ENCODE measurements around the gene CHD2. TPM values are rescaled to one million over a fixed set of nuclear protein-coding genes. Genes with fewer than 3 reads are reported as not detected.

CHD2 gene
- total and polyA plus RNA-seq, 2 donors (not counting 3 experiments of a cell fraction or from before 2014, with no cell fraction given), result 53.8 to 97.9 TPM

GRCh38 chr15:92952458-92952850, 52.3 kb downstream of the CHD2 start:
- dilution Hi-C loops (cut with MboI; ENCODE audit: extremely low pct_ligation_motif_present, low sequenced_read_pairs), result no loop called here
- FAIRE-seq (no peak), DNase-seq (ENCODE audit: low read depth, low spot score) (no peak)
- Histone ChIP-seq H3K9me3 (replicated peaks; ENCODE audit: control insufficient read depth, insufficient read depth, low read length) (peaks cover 8% of the 10 kb centered on the region), H3K9me1 (replicated peaks; ENCODE audit: control insufficient read depth, extremely low read depth, insufficient read depth, low read length) (no peaks in the 10 kb centered on the region), H3K27ac (ENCODE audit: insufficient read depth, low read depth, low read length) (no peak overlapping the region), H2AFZ (ENCODE audit: low read depth, low read length) (no peak overlapping the region), H3K36me3 (ENCODE audit: control insufficient read depth in 2 of 2, extremely low read depth in 1 of 2, insufficient read depth in 2 of 2, low read length in 2 of 2) (peaks cover 37 to 75% of the 10 kb centered on the region in 2 experiments), H3K27me3 (ENCODE audit: control insufficient read depth in 2 of 2, insufficient read depth in 2 of 2, low read length in 2 of 2) (no peaks in the 10 kb centered on the region), H3K9ac (replicated peaks; ENCODE audit: extremely low read depth, insufficient read depth, low read length) (no peak overlapping the region), H4K20me1 (replicated peaks; ENCODE audit: control insufficient read depth, extremely low read depth, insufficient read depth, low read length) (peaks cover 2% of the 10 kb centered on the region), H3K4me2 (ENCODE audit: insufficient read depth, low read length) (no peak overlapping the region), H3K4me1 (ENCODE audit: control insufficient read depth, extremely low read depth, insufficient read depth, low read length) (peaks cover 2% of the 10 kb centered on the region), H3K4me3 (replicated peaks in 1 of 3; ENCODE audit: insufficient read depth in 1 of 3, low read depth in 1 of 3, low read length in 3 of 3) (no peak overlapping the region), H3K79me2 (ENCODE audit: control insufficient read depth, insufficient read depth, low read length) (peaks cover 45% of the 10 kb centered on the region)
- ChIA-PET POLR2A (no interaction called here), CTCF (interaction anchor here (1.2 kb wide), 1 partner anchor 16 kb away, joined by 3 read pairs; no protein-coding TSS in a partner anchor)
- TF ChIP-seq CTCF (IDR thresholded peaks at IDR 0.05; ENCODE audit: extremely low read depth in 1 of 2, insufficient read depth in 1 of 2, low read depth in 1 of 2, low read length in 2 of 2) (no peak), MAX (IDR thresholded peaks at IDR 0.05; ENCODE audit: insufficient read depth, insufficient read length) (no peak), EZH2 (IDR thresholded peaks at IDR 0.05; ENCODE audit: borderline replicate concordance, low read depth, low read length, severe bottlenecking) (no peak), JUN (IDR thresholded peaks at IDR 0.05; ENCODE audit: borderline replicate concordance, insufficient read depth, insufficient read length, low read depth) (no peak), FOS (IDR thresholded peaks at IDR 0.05; ENCODE audit: borderline replicate concordance, insufficient read depth, low read length) (no peak), POLR2A (IDR thresholded peaks at IDR 0.05; ENCODE audit: low read depth, low read length) (no peak), GATA2 (IDR thresholded peaks at IDR 0.05; ENCODE audit: insufficient read depth, insufficient read length, low read depth, low read length) (no peak), MYC (IDR thresholded peaks at IDR 0.05; ENCODE audit: low read depth, low read length) (no peak), POLR2AphosphoS5 (IDR thresholded peaks at IDR 0.05; ENCODE audit: insufficient read depth, low read depth, low read length) (no peak)
- BruUV-seq (replicated peaks), result no TSS peak
- intact Hi-C loops (cut with micrococcal nuclease), result loop anchor here (2.0 kb wide), 1 partner anchor 14 kb away; no protein-coding TSS in a partner anchor
